Esophagus squamous epithelium (tissue), 5 donors: ENCODE measurements around the gene FNDC3B. TPM values are rescaled to one million over a fixed set of nuclear protein-coding genes. Genes with fewer than 3 reads are reported as not detected.

Source experiments
- DNase-seq: peaks from one replicate; lab custom pipeline; 2025; lab: John Stamatoyannopoulos, UW
- H3K27ac ChIP-seq, 4 donors: fragments of 200-600 bp; sonication (generic); one replicate each; pipeline ENCODE4 v1.5.1; 2016 to 2019; ENCODE audit warnings: mild to moderate bottlenecking in 1 of 4
- H3K27me3 ChIP-seq, 4 donors: fragments of 200-600 bp; sonication (generic); 1 replicate in 3 of 4; 2 replicates in 1 of 4; pipeline versions ENCODE4 v1.5.1 to v1.6.0; 2017 to 2021; ENCODE audit warnings: antibody characterized with exemption in 1 of 4
- H3K36me3 ChIP-seq, 3 donors: fragments of 200-600 bp; sonication (generic); one replicate each; pipeline ENCODE4 v1.5.1; 2016 to 2019
- H3K4me1 ChIP-seq, 3 donors: fragments of 200-600 bp; sonication (generic); one replicate each; pipeline ENCODE4 v1.5.1; 2017 to 2019
- H3K4me3 ChIP-seq, 4 donors: fragments of 200-600 bp; sonication (generic); 1 replicate in 3 of 4; 2 replicates in 1 of 4; pipeline ENCODE4 v1.5.1; 2016 to 2019; ENCODE audit warnings: mild to moderate bottlenecking in 2 of 4, moderate library complexity in 1 of 4
- H3K9me3 ChIP-seq, 3 donors: fragments of 200-600 bp; sonication (generic); one replicate each; pipeline ENCODE4 v1.5.1; 2016 to 2019
- CTCF ChIP-seq, 6 experiments: fragments of 450-650 bp in 4 of 6; fragments of 200-600 bp in 2 of 6; sonication (generic) in 2 of 6; IDR thresholded peaks; one replicate each; pipeline ENCODE4 v1.5.1; 2016 to 2019; ENCODE audit warnings: antibody characterized with exemption in 6 of 6, mild to moderate bottlenecking in 4 of 6, moderate library complexity in 4 of 6
- POLR2A ChIP-seq, 4 donors: fragments of 450-650 bp; IDR thresholded peaks; one replicate each; pipeline ENCODE4 v1.6.1; 2017; ENCODE audit warnings: antibody characterized with exemption in 4 of 4, mild to moderate bottlenecking in 4 of 4, moderate library complexity in 3 of 4
- WGBS, 2 donors: methylation state at CpG; one replicate each; pipeline ENCODE4 v1.1.5; 2018; 5-methylcytosine and 5-hydroxymethylcytosine counted together
- intact Hi-C: fragments of 100-400 bp; cut with DNase I; formaldehyde crosslinking; loops from one replicate; pipeline ENCODE4 v1.15.0; 2022
- total RNA-seq, 4 donors: library from RNA; depleted of rRNA; stranded (reverse); fragments of >200 nt; gene quantifications; one replicate each; pipeline ENCODE4 v1.1.0, GENCODE V29; 2016
- donor health status: DM: yes; HTN: yes; CAD: no.

The FNDC3B gene
- total RNA-seq, 4 donors from 2014 or later: 7.7 to 44.3 (median 20.4) TPM

GRCh38 chr3:172316758-172317157 lies 277.4 kb downstream of the FNDC3B start:
- no peak overlapping the region for H3K4me3 ChIP-seq
- peak overlapping the region in 1 of 4 donors; percentile 76 for H3K27ac ChIP-seq
- intact Hi-C loops: no loop called here
- no peak for DNase-seq
- TF ChIP-seq POLR2A (IDR thresholded peaks at IDR 0.05) (no peak), CTCF (IDR thresholded peaks at IDR 0.05) (no peak)
- peaks cover 0 to 20% (median 0%) of the 10 kb centered on the region in 3 donors for H3K36me3 ChIP-seq
- WGBS, 2 donors: 85 to 97% methylated on average over 4 of the region's 4 CpGs
- no peaks in the 10 kb centered on the region for H3K27me3 ChIP-seq
- no peaks in the 10 kb centered on the region for H3K9me3 ChIP-seq
- peaks cover 8 to 78% (median 28%) of the 10 kb centered on the region in 3 donors for H3K4me1 ChIP-seq

- no peak for DNase-seq
- intact Hi-C loops: no loop called here
- peak overlapping the region; percentile 25 to 82 (median 70) for H3K27ac ChIP-seq
- no peaks in the 10 kb centered on the region for H3K9me3 ChIP-seq
- no peak overlapping the region for H3K4me3 ChIP-seq
- 86 to 89% methylated on average over 8 of the region's 8 CpGs for WGBS, 2 donors
- TF ChIP-seq POLR2A (IDR thresholded peaks at IDR 0.05) (no peak), CTCF (IDR thresholded peaks at IDR 0.05) (no peak)
- H3K36me3 ChIP-seq: peaks cover 0 to 16% (median under 1%) of the 10 kb centered on the region in 3 donors
- peaks cover 8 to 78% (median 28%) of the 10 kb centered on the region in 3 donors for H3K4me1 ChIP-seq
- no peaks in the 10 kb centered on the region for H3K27me3 ChIP-seq
Measured at GRCh38 chr3:172317481-172317880, 278.1 kb downstream of the FNDC3B start.

- peaks cover 8 to 78% (median 28%) of the 10 kb centered on the region in 3 donors for H3K4me1 ChIP-seq
- no peak overlapping the region for H3K4me3 ChIP-seq
- DNase-seq: no peak
- intact Hi-C loops: no loop called here
- H3K27ac ChIP-seq: peak overlapping the region; percentile 25 to 82 (median 70)
- peaks cover 0 to 16% (median 3%) of the 10 kb centered on the region in 3 donors for H3K36me3 ChIP-seq
- H3K9me3 ChIP-seq: no peaks in the 10 kb centered on the region
- no peak for TF ChIP-seq POLR2A (IDR thresholded peaks at IDR 0.05)
- TF ChIP-seq CTCF (IDR thresholded peaks at IDR 0.05): no peak
- WGBS, 2 donors: 0 to 8% methylated on average over 1 of the region's 1 CpG
- H3K27me3 ChIP-seq: no peaks in the 10 kb centered on the region
Measured at GRCh38 chr3:172317984-172318383, 278.6 kb downstream of the FNDC3B start.

- Histone ChIP-seq H3K4me1 (peaks cover 14 to 80% (median 41%) of the 10 kb centered on the region in 3 donors), H3K27ac (peak overlapping the region in 3 of 4 donors; percentile 50 to 82 (median 59))
Measured at GRCh38 chr3:172319595-172319994, 280.2 kb downstream of the FNDC3B start.

More at GRCh38 chr3:172319595-172319994, 280.2 kb downstream of the FNDC3B start:
- Histone ChIP-seq H3K9me3 (no peaks in the 10 kb centered on the region), H3K27me3 (no peaks in the 10 kb centered on the region), H3K4me3 (no peak overlapping the region), H3K36me3 (peaks cover 0 to 18% (median 3%) of the 10 kb centered on the region in 3 donors)
- intact Hi-C loops: no loop called here
- 57 to 66% methylated on average over 8 of the region's 8 CpGs for WGBS, 2 donors
- TF ChIP-seq POLR2A (IDR thresholded peaks at IDR 0.05) (no peak), CTCF (IDR thresholded peaks at IDR 0.05) (no peak)
- no peak for DNase-seq
